ENCODE results near the gene ZFHX2. TPM values are rescaled to one million over a fixed set of nuclear protein-coding genes. Genes with fewer than 3 reads are reported as not detected.

The ZFHX2 gene
- total and polyA plus RNA-seq, 2 of the 13 experiments (the other 11 are each of a cell fraction or from before 2014, with no cell fraction given), result 0.17 to 0.44 TPM

DNA sequence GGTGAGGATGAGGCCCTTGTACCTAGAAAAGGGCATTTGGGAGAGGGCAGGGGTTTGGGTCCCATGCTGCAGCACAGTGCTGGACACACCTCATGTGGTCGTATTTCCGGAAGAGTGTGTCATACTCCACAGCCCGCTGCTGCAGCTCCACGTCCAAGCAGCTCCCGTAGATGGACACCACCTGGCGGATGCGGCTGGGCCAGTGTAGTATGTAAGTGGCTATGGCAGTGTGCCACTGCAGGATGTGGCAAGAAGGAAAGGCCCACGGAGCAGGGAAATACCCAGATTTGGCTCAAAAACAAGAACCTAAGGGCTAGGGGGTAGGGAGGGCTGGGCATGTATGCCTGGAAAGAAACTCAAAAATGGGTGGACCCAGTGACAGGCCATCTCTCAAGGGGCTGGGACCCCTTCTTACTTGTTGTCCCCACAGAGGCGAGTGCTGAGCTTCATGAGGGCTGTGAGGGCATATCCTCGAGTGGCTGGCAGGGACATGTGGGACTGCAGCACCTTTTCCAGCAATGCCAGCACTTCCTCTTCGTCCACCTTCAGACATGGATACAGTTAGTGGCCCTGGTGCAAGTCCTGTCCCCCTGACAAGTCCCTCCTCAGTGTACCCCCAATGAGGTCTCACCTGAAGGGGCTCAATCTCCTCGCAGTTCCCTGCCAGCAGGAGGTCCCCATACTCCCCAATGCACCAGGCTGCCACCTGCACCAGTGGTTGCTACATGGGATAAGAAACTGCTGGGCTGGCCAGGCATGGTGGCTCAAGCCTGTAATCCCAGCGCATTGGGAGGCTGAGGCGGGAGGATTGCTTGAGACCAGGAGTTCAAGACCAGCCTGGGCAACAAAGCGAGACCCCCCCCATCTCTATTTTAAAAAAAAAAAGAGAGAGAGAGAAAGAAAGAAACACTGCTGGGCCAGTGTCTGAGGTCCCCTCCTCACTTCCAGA lies 10.6 kb upstream of the ZFHX2 start (continued):
- peak; percentile 62; the same call in 1 of the 2 replicates for TF ChIP-seq ZFP41 (CRISPR knock-in tag; IDR thresholded peaks at IDR 0.05; ENCODE audit: borderline replicate concordance)
- peak; percentile 50; the same call in 1 of the 2 replicates for TF ChIP-seq SP2 (CRISPR knock-in tag; IDR thresholded peaks at IDR 0.05)
- TF ChIP-seq, protein P1, sequence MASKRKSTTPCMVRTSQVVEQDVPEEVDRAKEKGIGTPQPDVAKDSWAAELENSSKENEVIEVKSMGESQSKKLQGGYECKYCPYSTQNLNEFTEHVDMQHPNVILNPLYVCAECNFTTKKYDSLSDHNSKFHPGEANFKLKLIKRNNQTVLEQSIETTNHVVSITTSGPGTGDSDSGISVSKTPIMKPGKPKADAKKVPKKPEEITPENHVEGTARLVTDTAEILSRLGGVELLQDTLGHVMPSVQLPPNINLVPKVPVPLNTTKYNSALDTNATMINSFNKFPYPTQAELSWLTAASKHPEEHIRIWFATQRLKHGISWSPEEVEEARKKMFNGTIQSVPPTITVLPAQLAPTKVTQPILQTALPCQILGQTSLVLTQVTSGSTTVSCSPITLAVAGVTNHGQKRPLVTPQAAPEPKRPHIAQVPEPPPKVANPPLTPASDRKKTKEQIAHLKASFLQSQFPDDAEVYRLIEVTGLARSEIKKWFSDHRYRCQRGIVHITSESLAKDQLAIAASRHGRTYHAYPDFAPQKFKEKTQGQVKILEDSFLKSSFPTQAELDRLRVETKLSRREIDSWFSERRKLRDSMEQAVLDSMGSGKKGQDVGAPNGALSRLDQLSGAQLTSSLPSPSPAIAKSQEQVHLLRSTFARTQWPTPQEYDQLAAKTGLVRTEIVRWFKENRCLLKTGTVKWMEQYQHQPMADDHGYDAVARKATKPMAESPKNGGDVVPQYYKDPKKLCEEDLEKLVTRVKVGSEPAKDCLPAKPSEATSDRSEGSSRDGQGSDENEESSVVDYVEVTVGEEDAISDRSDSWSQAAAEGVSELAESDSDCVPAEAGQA (IDR thresholded peaks at IDR 0.05; ENCODE audit: low read depth), result no peak
- TF ChIP-seq, protein P1 (CRISPR knock-in tag; IDR thresholded peaks at IDR 0.05; ENCODE audit: borderline replicate concordance), result no peak
- TF ChIP-seq NCOA2 (CRISPR knock-in tag; IDR thresholded peaks at IDR 0.05), result no peak
- no peak for TF ChIP-seq DR1 (CRISPR knock-in tag; IDR thresholded peaks at IDR 0.05)
- TF ChIP-seq, protein P2, sequence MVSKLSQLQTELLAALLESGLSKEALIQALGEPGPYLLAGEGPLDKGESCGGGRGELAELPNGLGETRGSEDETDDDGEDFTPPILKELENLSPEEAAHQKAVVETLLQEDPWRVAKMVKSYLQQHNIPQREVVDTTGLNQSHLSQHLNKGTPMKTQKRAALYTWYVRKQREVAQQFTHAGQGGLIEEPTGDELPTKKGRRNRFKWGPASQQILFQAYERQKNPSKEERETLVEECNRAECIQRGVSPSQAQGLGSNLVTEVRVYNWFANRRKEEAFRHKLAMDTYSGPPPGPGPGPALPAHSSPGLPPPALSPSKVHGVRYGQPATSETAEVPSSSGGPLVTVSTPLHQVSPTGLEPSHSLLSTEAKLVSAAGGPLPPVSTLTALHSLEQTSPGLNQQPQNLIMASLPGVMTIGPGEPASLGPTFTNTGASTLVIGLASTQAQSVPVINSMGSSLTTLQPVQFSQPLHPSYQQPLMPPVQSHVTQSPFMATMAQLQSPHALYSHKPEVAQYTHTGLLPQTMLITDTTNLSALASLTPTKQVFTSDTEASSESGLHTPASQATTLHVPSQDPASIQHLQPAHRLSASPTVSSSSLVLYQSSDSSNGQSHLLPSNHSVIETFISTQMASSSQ (IDR thresholded peaks at IDR 0.05; ENCODE audit: low read depth), result no peak
- TF ChIP-seq, protein P2 (CRISPR knock-in tag; IDR thresholded peaks at IDR 0.05; ENCODE audit: borderline replicate concordance), result 0 out of 2 replicates have a peak, but pooled peaks have one; percentile 50
- peak; percentile 38; the same call in 1 of the 2 replicates for TF ChIP-seq PITX1 (CRISPR knock-in tag; IDR thresholded peaks at IDR 0.05)
- TF ChIP-seq U2AF2 (IDR thresholded peaks at IDR 0.05; ENCODE audit: low read depth, low read length), result no peak
- no peak for TF ChIP-seq TMF1 (CRISPR knock-in tag; IDR thresholded peaks at IDR 0.05; ENCODE audit: low read depth)
- TF ChIP-seq, protein P3, sequence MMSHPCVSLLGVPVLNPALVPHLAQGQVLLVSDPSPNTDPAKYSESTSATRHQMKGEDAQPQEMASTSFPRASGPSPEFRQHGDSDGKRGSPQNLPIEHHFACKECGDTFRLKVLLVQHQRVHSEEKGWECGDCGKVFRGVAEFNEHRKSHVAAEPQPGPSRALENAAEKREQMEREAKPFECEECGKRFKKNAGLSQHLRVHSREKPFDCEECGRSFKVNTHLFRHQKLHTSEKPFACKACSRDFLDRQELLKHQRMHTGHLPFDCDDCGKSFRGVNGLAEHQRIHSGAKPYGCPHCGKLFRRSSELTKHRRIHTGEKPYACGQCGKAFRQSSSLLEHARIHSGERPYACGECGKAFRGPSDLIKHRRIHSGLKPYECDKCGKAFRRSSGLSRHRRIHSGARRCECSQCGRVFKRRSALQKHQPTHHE (CRISPR knock-in tag; IDR thresholded peaks at IDR 0.05; ENCODE audit: borderline replicate concordance), result no peak
- TF ChIP-seq ZNF530 (CRISPR knock-in tag; IDR thresholded peaks at IDR 0.05; ENCODE audit: low read depth), result no peak
- peak; percentile 15; the same call in 1 of the 2 replicates for TF ChIP-seq HOXA9 (CRISPR knock-in tag; IDR thresholded peaks at IDR 0.05; ENCODE audit: borderline replicate concordance)
- TF ChIP-seq ZNF546 (CRISPR knock-in tag; conservative IDR thresholded peaks at IDR 0.05), result no peak
- TF ChIP-seq ZNF567 (CRISPR knock-in tag; IDR thresholded peaks at IDR 0.05; ENCODE audit: borderline replicate concordance), result peak; percentile 74
- TF ChIP-seq TBX2 (CRISPR knock-in tag; IDR thresholded peaks at IDR 0.05; ENCODE audit: borderline replicate concordance), result 0 out of 2 replicates have a peak, but pooled peaks have one; percentile 11

All from HepG2 (cell line).